UCSD-AML1 (cell line): Measurements from ENCODE around the gene CX3CL1.

Experiments
- DNase-seq: peaks from one replicate; lab custom pipeline; 2025; ENCODE audit not compliant: unreplicated experiment; lab: John Stamatoyannopoulos, UW

CX3CL1 gene

GRCh38 chr16:57432989-57433388, 60.7 kb downstream of the CX3CL1 start:
- no peak for DNase-seq

GRCh38 chr16:57434003-57434402, 61.7 kb downstream of the CX3CL1 start:
- DNase-seq = no peak
